ENCODE results near the gene MDM2.
"Not testable (repeated sequence)": the region's sequence is repeated elsewhere in the genome, so short reads cannot be mapped to it uniquely, and the experiment has no call there.

MDM2 gene

GRCh38 chr12:68786929-68787328, 21.0 kb upstream of the MDM2 start:
- no peak for DNase-seq

- no peak for DNase-seq
These were observed 19.3 kb upstream of the MDM2 start for GRCh38 chr12:68788554-68789143.

GRCh38 chr12:68789144-68789878, 18.7 kb upstream of the MDM2 start:
- DNase-seq, result no peak

GRCh38 chr12:68790081-68790951, 17.7 kb upstream of the MDM2 start:
- DNase-seq, result no peak

GRCh38 chr12:68790952-68791234, 17.1 kb upstream of the MDM2 start:
- no peak for DNase-seq

GRCh38 chr12:68791897-68792481, 16.0 kb upstream of the MDM2 start:
- DNase-seq, result no peak

- no peak for DNase-seq
These were observed 15.0 kb upstream of the MDM2 start for GRCh38 chr12:68792952-68793351.

GRCh38 chr12:68793436-68793835, 14.5 kb upstream of the MDM2 start:
- DNase-seq, result no peak

GRCh38 chr12:68793975-68794652, 13.9 kb upstream of the MDM2 start:
- DNase-seq, result no peak

- no peak for DNase-seq
These were observed 13.2 kb upstream of the MDM2 start for GRCh38 chr12:68794653-68795251.

- no peak for DNase-seq
These were observed 11.6 kb upstream of the MDM2 start for GRCh38 chr12:68796399-68796798.

GRCh38 chr12:68798882-68799234, 9.1 kb upstream of the MDM2 start:
- DNase-seq, result no peak

- DNase-seq, result no peak
These were observed 7.7 kb upstream of the MDM2 start for GRCh38 chr12:68800294-68800693.

- not testable (repeated sequence) for DNase-seq
These were observed 6.9 kb upstream of the MDM2 start for GRCh38 chr12:68801124-68801523.

- DNase-seq, result not testable (repeated sequence)
These were observed 5.6 kb upstream of the MDM2 start for GRCh38 chr12:68802372-68802745.

- DNase-seq, result not testable (repeated sequence)
These were observed 4.9 kb upstream of the MDM2 start for GRCh38 chr12:68802911-68803651.

- DNase-seq, result no peak
These were observed 3.9 kb upstream of the MDM2 start for GRCh38 chr12:68803948-68804656.

GRCh38 chr12:68804657-68805591, 3.1 kb upstream of the MDM2 start:
- no peak for DNase-seq

- no peak for DNase-seq
These were observed 2.3 kb upstream of the MDM2 start for GRCh38 chr12:68805592-68806120.

Data from SIG-M5 (cell line).